Neuron (in vitro differentiated cells): ENCODE measurements around the gene ZC3H12D.

Source experiments
- H2AFZ ChIP-seq: one replicate; pipeline ENCODE4 v1.6.1; 2013; ENCODE audit warnings: low read depth, mild to moderate bottlenecking, inconsistent platforms, low read length, moderate library complexity
- H3K27me3 ChIP-seq: one replicate; pipeline ENCODE4 v1.6.1; 2013; ENCODE audit warnings: low read length; ENCODE audit not compliant: insufficient read depth
- H3K36me3 ChIP-seq: one replicate; pipeline ENCODE4 v1.6.1; 2013; ENCODE audit warnings: low read length; ENCODE audit not compliant: insufficient read depth
- H3K4me1 ChIP-seq: one replicate; pipeline ENCODE4 v1.6.1; 2013; ENCODE audit warnings: low read length; ENCODE audit not compliant: insufficient read depth
- H3K4me3 ChIP-seq: 2 replicates; pipeline ENCODE4 v1.5.1; 2013; ENCODE audit warnings: mild to moderate bottlenecking, low read length, moderate library complexity
- H3K9me3 ChIP-seq: one replicate; pipeline ENCODE4 v1.6.1; 2013; ENCODE audit warnings: low read length

Gene ZC3H12D

DNA sequence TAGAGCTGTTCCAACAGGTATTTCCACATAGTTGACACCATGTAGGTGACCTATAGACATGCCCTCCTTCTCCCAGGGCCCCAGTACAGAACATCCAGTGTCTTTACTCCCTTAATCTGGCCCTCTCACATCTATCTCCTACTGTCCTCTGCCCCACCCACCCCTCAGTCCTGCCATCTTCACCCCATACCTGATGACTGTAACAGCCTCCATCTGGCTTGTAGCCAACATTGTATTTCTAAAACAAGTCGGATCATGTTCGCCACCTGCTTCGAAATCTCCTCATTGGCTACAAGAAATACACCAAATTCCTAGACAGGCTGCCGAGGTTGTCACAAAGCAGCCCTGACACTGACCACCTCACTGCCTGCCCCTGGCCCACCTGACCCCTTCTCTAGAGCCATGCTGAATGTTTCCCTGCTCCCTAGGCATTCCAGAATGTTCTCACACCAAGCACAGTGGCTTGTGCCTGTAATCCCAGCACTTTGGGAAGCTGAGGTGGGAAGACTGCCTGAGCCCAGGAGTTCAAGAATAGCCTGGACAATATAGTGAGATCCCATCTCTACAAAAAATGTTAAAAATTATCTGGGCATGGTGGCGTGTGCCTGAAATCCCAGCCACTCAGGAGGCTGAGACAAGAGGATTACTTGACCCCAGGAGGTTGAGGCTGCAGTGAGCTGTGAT lies 6.0 kb downstream of the ZC3H12D start:
- Histone ChIP-seq H3K9me3 (no peaks in the 10 kb centered on the region), H2AFZ (no peak overlapping the region), H3K4me1 (peaks cover 4% of the 10 kb centered on the region), H3K4me3 (no peak overlapping the region), H3K27me3 (no peaks in the 10 kb centered on the region), H3K36me3 (no peaks in the 10 kb centered on the region)

GRCh38 chr6:149477544-149477943 lies 7.3 kb downstream of the ZC3H12D start:
- Histone ChIP-seq H3K36me3 (no peaks in the 10 kb centered on the region), H3K27me3 (no peaks in the 10 kb centered on the region), H3K4me3 (no peak overlapping the region), H3K4me1 (peaks cover 4% of the 10 kb centered on the region), H2AFZ (no peak overlapping the region), H3K9me3 (no peaks in the 10 kb centered on the region)

- Histone ChIP-seq H3K4me1 (peaks cover under 1% of the 10 kb centered on the region), H3K36me3 (no peaks in the 10 kb centered on the region), H3K27me3 (no peaks in the 10 kb centered on the region), H3K4me3 (no peak overlapping the region), H3K9me3 (no peaks in the 10 kb centered on the region), H2AFZ (no peak overlapping the region)
Observed at GRCh38 chr6:149476789-149477455, 7.9 kb downstream of the ZC3H12D start.

- H3K27me3 ChIP-seq, result no peaks in the 10 kb centered on the region
- no peaks in the 10 kb centered on the region for H3K36me3 ChIP-seq
- no peak overlapping the region for H3K4me3 ChIP-seq
- no peaks in the 10 kb centered on the region for H3K9me3 ChIP-seq
- no peak overlapping the region for H2AFZ ChIP-seq
- no peaks in the 10 kb centered on the region for H3K4me1 ChIP-seq
Observed at GRCh38 chr6:149474108-149474935, 10.5 kb downstream of the ZC3H12D start.

- Histone ChIP-seq H3K4me3 (no peak overlapping the region), H3K27me3 (no peaks in the 10 kb centered on the region), H3K36me3 (no peaks in the 10 kb centered on the region), H2AFZ (no peak overlapping the region), H3K9me3 (no peaks in the 10 kb centered on the region), H3K4me1 (no peaks in the 10 kb centered on the region)
Observed at GRCh38 chr6:149473080-149474052, 11.4 kb downstream of the ZC3H12D start.

- H3K9me3 ChIP-seq, result no peaks in the 10 kb centered on the region
- H3K27me3 ChIP-seq, result no peaks in the 10 kb centered on the region
- H3K4me1 ChIP-seq, result no peaks in the 10 kb centered on the region
- H2AFZ ChIP-seq, result no peak overlapping the region
- H3K36me3 ChIP-seq, result no peaks in the 10 kb centered on the region
- H3K4me3 ChIP-seq, result no peak overlapping the region
Observed at GRCh38 chr6:149472241-149472640, 12.6 kb downstream of the ZC3H12D start.

DNA sequence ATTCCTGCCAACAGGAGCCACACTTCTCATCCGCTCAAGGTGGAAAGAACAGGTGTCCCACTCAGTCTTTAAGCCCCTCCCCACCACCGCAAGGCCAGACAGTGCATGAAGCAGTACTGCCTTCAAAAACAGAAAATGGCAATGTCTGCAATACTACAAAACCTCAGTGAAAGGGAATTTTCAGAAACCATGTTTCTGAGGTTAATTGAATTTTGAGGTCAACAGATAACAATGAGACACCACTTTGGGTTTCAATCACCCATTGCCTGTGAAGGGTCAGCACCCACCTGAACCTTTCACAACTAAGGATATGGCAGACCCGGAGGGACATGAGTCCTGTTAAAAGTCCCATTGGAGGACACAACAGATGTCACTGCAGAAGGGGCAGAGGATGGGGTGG lies 13.0 kb downstream of the ZC3H12D start:
- no peaks in the 10 kb centered on the region for H3K4me1 ChIP-seq
- H3K9me3 ChIP-seq, result no peaks in the 10 kb centered on the region
- H3K4me3 ChIP-seq, result no peak overlapping the region
- H2AFZ ChIP-seq, result no peak overlapping the region
- no peaks in the 10 kb centered on the region for H3K27me3 ChIP-seq
- no peaks in the 10 kb centered on the region for H3K36me3 ChIP-seq

DNA sequence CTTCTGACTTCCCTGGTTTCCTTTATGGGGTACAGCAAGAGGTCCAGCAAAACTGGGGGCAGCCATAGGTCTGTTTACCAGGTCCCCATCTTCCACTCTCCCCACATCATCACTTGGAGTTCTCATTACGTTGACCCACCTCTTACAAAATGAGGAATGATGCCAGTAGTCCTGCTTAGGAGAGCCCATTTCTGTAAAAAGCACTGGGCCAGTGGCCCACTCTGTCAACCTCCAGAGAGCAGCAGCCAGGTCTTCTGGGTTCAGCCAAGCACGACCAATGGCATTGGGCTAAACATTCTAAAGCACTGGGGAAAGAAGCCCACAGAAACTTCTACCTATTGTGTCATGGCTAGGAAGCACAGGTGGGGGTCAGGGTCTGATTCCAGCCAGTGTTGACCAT lies 13.9 kb downstream of the ZC3H12D start:
- Histone ChIP-seq H3K4me1 (no peaks in the 10 kb centered on the region), H3K4me3 (no peak overlapping the region), H3K9me3 (no peaks in the 10 kb centered on the region), H2AFZ (no peak overlapping the region), H3K27me3 (no peaks in the 10 kb centered on the region), H3K36me3 (no peaks in the 10 kb centered on the region)

GRCh38 chr6:149468179-149468578 lies 16.6 kb downstream of the ZC3H12D start:
- no peak overlapping the region for H3K4me3 ChIP-seq
- H2AFZ ChIP-seq, result no peak overlapping the region
- no peaks in the 10 kb centered on the region for H3K27me3 ChIP-seq
- no peaks in the 10 kb centered on the region for H3K36me3 ChIP-seq
- H3K4me1 ChIP-seq, result no peaks in the 10 kb centered on the region
- H3K9me3 ChIP-seq, result no peaks in the 10 kb centered on the region

DNA sequence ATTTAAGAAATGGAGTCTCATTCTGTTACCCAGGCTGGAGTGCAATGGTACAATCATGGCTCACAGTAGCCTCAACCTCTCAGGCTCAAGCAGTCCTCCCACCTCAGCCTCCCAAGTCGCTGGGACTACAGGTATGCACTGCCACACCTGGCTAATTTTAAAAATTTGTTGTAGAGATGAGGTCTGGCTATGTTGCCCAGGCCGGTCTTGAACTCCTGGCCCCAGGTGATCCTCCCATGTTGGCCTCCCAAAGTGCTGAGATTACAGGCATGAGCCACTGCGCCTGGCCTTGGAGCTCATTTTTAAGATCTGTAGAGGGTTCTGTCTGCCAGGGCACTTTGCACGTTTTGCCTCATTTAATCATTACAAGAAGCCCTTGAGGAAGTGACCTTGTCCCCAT lies 17.5 kb downstream of the ZC3H12D start:
- H2AFZ ChIP-seq, result no peak overlapping the region
- H3K4me1 ChIP-seq, result no peaks in the 10 kb centered on the region
- H3K27me3 ChIP-seq, result no peaks in the 10 kb centered on the region
- no peak overlapping the region for H3K4me3 ChIP-seq
- H3K36me3 ChIP-seq, result no peaks in the 10 kb centered on the region
- H3K9me3 ChIP-seq, result no peaks in the 10 kb centered on the region

GRCh38 chr6:149464411-149464810 lies 20.4 kb downstream of the ZC3H12D start:
- no peak overlapping the region for H2AFZ ChIP-seq
- no peak overlapping the region for H3K4me3 ChIP-seq
- no peaks in the 10 kb centered on the region for H3K27me3 ChIP-seq
- no peaks in the 10 kb centered on the region for H3K36me3 ChIP-seq
- H3K9me3 ChIP-seq, result no peaks in the 10 kb centered on the region
- no peaks in the 10 kb centered on the region for H3K4me1 ChIP-seq

DNA sequence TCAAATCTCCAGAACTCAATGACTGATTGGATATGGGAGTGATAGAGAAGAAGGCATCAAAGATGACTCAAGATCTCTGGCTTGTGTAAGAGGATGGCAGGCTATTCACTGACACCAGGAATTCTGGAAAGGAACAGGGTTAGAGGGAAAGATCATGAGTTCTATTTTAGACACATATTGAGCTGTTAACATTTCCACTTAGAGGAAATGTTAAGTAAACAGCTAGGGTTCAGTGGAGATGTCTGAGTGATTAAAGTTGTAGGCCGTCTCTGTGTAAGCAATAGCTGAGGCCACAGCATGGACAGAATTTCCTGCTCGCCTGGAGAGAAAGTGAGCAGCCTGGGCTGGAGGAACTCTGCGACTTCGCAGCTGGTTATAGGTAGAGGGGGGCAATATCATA lies 21.0 kb downstream of the ZC3H12D start:
- Histone ChIP-seq H3K4me1 (no peaks in the 10 kb centered on the region), H2AFZ (no peak overlapping the region), H3K9me3 (no peaks in the 10 kb centered on the region), H3K4me3 (no peak overlapping the region), H3K27me3 (no peaks in the 10 kb centered on the region), H3K36me3 (no peaks in the 10 kb centered on the region)
